BLaER1 treated with 17β-estradiol and CSF1 and Interleukin-3, amounts not matched to agents 10 nM and 100 nM (cell line): ENCODE data around the gene TRIP10.

ENCODE experiments used
- H3K27ac ChIP-seq, 11 experiments: shearing (Covaris generic); formaldehyde crosslinking; 2 replicates each; pipeline ENCODE4 v1.8.1; 2022
- H3K27me3 ChIP-seq, 11 experiments: shearing (Covaris generic); formaldehyde crosslinking; 2 replicates each; pipeline ENCODE4 v1.8.1; 2022
- H3K36me3 ChIP-seq, 11 experiments: shearing (Covaris generic); formaldehyde crosslinking; 2 replicates each; pipeline ENCODE4 v1.8.1; 2022
- H3K4me1 ChIP-seq, 10 experiments: shearing (Covaris generic); formaldehyde crosslinking; 2 replicates each; pipeline ENCODE4 v1.8.1; 2022
- H3K4me2 ChIP-seq, 11 experiments: shearing (Covaris generic); formaldehyde crosslinking; 2 replicates each; pipeline ENCODE4 v1.8.1; 2022
- H3K4me3 ChIP-seq, 10 experiments: shearing (Covaris generic); formaldehyde crosslinking; 2 replicates each; pipeline ENCODE4 v1.8.1; 2022
- H3K9ac ChIP-seq, 11 experiments: shearing (Covaris generic); formaldehyde crosslinking; 2 replicates each; pipeline ENCODE4 v1.8.1; 2022
- H3K9me3 ChIP-seq, 11 experiments: shearing (Covaris generic); formaldehyde crosslinking; replicated peaks in 1 of 11; 2 replicates each; pipeline ENCODE4 v1.8.1; 2022
- H4K20me1 ChIP-seq, 11 experiments: shearing (Covaris generic); formaldehyde crosslinking; 2 replicates each; pipeline ENCODE4 v1.8.1; 2022
- Cebpa-rat ChIP-seq, 11 experiments: shearing (Covaris generic); IDR thresholded peaks; 2 replicates each; pipeline ENCODE4 v1.8.1; 2022

TRIP10 gene

DNA sequence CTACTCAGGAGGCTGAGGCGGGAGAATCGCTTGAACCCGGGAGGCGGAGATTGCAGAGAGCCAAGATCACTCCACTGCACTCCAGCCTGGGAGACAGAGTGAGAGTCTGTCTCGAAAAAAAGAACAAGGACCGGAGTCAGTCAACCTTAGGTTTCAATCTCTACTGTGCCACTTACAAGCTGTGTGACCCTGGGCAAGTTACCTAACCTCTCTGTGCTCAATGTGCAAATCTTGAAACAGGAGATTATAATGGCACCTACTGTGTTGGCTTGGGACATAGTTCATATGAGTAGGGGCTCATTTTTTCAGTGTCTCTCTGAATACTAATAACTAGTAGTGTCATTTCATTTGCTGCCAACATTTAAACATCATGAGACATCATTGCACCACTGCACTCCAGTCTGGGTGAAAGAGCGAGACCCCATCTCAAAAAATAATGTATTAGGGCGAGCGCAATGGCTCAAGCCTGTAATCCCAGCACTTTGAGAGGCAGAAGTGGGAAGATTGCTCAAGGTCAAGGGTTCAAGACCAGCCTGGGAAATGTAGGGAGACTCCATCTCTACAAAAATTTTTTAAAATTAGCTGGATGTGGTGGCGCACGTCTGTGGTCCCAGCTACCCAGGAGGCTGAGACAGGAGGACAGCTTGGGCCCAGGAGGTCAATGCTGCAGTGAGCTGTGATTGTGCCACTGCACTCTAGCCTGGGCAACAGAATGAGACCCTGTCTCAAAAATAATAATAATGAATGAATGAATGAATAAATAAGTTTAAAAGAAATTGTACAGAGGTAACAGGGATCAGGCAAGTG, 24.5 kb upstream of the TRIP10 start:
- Histone ChIP-seq H3K4me3 (no peak overlapping the region), H3K4me2 (no peak overlapping the region), H3K4me1 (peaks cover under 1 to 14% (median 9%) of the 10 kb centered on the region in 10 experiments; a peak in 18 of 20 replicates), H3K36me3 (peaks cover 0 to 66% (median 10%) of the 10 kb centered on the region in 11 experiments; a peak in 12 of 22 replicates), H3K9ac (no peak overlapping the region), H3K27me3 (peaks cover 21 to 33% (median 25%) of the 10 kb centered on the region in 11 experiments), H3K9me3 (no peaks in the 10 kb centered on the region), H3K27ac (no peak overlapping the region), H4K20me1 (peaks cover 0 to 68% (median 0%) of the 10 kb centered on the region in 11 experiments; a peak in 7 of 22 replicates)
- no peak for TF ChIP-seq Cebpa-rat (IDR thresholded peaks at IDR 0.05)

DNA sequence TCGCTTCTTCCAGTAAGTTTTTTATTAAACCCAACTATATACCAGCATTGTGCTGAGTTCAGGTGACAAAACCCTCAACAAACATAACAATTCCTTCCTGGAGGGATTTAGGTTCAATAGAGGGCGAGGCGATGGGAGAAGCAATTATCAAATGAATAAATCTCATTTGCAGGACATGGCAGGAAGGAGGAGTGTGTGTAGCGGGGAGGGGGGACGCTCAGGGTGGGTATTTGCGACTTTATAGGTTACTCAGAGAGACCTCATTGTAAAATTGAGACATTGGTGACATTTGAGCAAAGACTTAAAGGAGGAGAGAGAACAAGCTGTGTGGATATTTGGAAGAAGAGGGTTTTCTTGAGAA, 22.9 kb upstream of the TRIP10 start:
- H3K36me3 ChIP-seq: peaks cover 0 to 51% (median 10%) of the 10 kb centered on the region in 11 experiments; a peak in 12 of 22 replicates
- H3K4me1 ChIP-seq: peaks cover 17 to 30% (median 25%) of the 10 kb centered on the region in 10 experiments
- no peak overlapping the region for H3K4me2 ChIP-seq
- peaks cover 0 to 53% (median 0%) of the 10 kb centered on the region in 11 experiments; a peak in 7 of 22 replicates for H4K20me1 ChIP-seq
- no peaks in the 10 kb centered on the region for H3K9me3 ChIP-seq
- no peak overlapping the region for H3K27ac ChIP-seq
- H3K27me3 ChIP-seq: peaks cover 5 to 16% (median 8%) of the 10 kb centered on the region in 11 experiments
- no peak for TF ChIP-seq Cebpa-rat (IDR thresholded peaks at IDR 0.05)
- H3K9ac ChIP-seq: no peak overlapping the region
- H3K4me3 ChIP-seq: no peak overlapping the region

DNA sequence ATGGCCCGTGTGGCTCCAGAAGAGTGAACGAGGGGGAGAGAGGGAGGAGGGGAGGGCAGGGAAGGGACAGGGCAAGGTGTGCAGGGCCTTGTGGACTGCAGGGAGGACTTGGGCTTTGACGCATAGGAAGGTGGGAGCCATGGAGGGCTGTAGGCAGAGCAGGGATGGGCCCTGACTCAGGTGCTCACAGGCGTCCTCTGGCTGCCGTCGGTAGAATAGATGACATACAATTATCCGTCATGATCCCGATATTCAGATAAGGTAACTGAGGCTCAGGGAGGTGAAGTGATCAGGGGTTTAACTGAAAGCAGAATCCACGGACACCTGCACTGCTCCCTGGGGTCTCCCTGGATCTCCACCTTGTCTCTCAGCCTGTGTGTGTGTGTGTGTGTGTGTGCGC, 22.4 kb upstream of the TRIP10 start:
- no peak for TF ChIP-seq Cebpa-rat (IDR thresholded peaks at IDR 0.05)
- Histone ChIP-seq H3K9me3 (no peaks in the 10 kb centered on the region), H4K20me1 (peaks cover 0 to 49% (median 0%) of the 10 kb centered on the region in 11 experiments; a peak in 7 of 22 replicates), H3K9ac (no peak overlapping the region), H3K36me3 (peaks cover 0 to 46% (median 10%) of the 10 kb centered on the region in 11 experiments; a peak in 12 of 22 replicates), H3K27me3 (peaks cover under 1 to 12% (median 4%) of the 10 kb centered on the region in 11 experiments; a peak in 16 of 22 replicates), H3K27ac (no peak overlapping the region), H3K4me1 (peaks cover 21 to 35% (median 30%) of the 10 kb centered on the region in 10 experiments), H3K4me2 (no peak overlapping the region), H3K4me3 (no peak overlapping the region)

DNA sequence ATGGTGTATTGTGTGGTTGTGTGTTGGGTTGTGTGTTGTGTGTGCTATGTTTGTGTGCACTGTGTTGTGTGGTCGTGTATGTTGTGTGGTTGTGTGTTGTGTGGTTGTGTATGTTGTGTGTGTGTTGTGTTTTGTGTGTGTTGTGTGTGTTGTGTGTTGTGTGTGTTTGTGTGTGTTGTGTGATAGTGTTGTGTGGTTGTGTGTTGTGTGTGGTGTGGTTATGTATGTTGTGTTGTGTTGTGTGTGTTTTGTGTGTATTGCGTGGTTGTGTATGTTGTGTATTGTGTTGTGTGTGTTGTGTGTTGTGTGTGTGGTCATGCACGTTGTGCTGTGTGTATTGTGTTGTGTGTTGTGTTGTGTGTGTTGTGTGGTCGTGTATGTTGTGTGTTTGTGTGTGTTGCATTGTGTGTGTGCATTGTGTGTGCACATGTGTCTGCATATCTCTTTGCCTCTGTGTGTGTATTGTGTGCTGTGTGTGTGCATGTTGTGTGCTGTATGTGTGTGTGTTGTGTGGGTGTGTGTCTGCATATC, 22.0 kb upstream of the TRIP10 start:
- Histone ChIP-seq H3K4me1 (peaks cover 26 to 40% (median 35%) of the 10 kb centered on the region in 10 experiments), H3K4me2 (no peak overlapping the region)

DNA sequence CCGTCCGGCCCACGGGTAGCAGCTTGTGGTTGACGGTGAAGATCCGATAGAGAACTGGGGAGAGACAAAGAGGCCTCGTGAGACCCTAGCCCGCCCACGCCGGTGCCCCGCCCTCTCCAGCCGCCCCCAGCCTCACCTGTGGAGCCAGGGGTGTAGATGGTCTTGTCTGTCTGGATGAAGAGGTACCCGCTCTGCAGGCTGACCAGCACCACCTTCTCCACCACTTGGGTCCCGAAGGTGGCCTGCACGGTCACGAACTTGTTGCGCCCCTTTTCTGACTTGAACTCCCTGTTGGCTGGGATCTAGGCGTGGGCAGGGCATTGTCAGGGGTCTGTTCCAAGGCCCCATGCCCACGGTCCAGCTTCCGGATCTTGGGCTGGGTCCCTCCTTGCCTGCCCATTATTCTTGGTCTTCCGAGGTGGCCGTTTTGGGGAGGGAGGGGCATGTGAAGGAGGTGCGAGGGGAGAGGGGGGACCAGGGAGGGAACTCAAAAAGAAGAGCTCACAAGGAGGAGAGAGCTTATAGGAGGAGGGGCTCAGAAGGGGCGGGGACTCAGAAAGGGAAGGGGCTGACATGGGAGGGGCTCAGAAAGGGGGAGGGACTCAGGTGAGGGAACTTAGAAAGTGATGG, 21.3 kb upstream of the TRIP10 start:
- TF ChIP-seq Cebpa-rat (IDR thresholded peaks at IDR 0.05): no peak
- no peak overlapping the region for H3K27ac ChIP-seq
- H3K4me1 ChIP-seq: peaks cover 33 to 47% (median 42%) of the 10 kb centered on the region in 10 experiments
- 0 out of 22 replicates have a peak, but pooled peaks cover 0 to under 1% (median 0%) of the 10 kb centered on the region in 11 experiments for H3K27me3 ChIP-seq
- no peak overlapping the region for H3K4me3 ChIP-seq
- H3K9ac ChIP-seq: no peak overlapping the region
- H3K36me3 ChIP-seq: peaks cover 0 to 34% (median 6%) of the 10 kb centered on the region in 11 experiments; a peak in 11 of 22 replicates
- no peaks in the 10 kb centered on the region for H3K9me3 ChIP-seq
- H4K20me1 ChIP-seq: peaks cover 0 to 37% (median 0%) of the 10 kb centered on the region in 11 experiments; a peak in 5 of 22 replicates
- H3K4me2 ChIP-seq: no peak overlapping the region; a peak in 1 of 22 replicates

More for the DNA sequence above, 22.0 kb upstream of the TRIP10 start:
- Histone ChIP-seq H3K9me3 (no peaks in the 10 kb centered on the region), H3K27me3 (peaks cover 0 to 7% (median 0%) of the 10 kb centered on the region in 11 experiments; a peak in 7 of 22 replicates), H4K20me1 (peaks cover 0 to 44% (median 0%) of the 10 kb centered on the region in 11 experiments; a peak in 7 of 22 replicates), H3K4me3 (no peak overlapping the region), H3K36me3 (peaks cover 0 to 42% (median 10%) of the 10 kb centered on the region in 11 experiments; a peak in 11 of 22 replicates), H3K27ac (no peak overlapping the region), H3K9ac (no peak overlapping the region)
- no peak for TF ChIP-seq Cebpa-rat (IDR thresholded peaks at IDR 0.05)

DNA sequence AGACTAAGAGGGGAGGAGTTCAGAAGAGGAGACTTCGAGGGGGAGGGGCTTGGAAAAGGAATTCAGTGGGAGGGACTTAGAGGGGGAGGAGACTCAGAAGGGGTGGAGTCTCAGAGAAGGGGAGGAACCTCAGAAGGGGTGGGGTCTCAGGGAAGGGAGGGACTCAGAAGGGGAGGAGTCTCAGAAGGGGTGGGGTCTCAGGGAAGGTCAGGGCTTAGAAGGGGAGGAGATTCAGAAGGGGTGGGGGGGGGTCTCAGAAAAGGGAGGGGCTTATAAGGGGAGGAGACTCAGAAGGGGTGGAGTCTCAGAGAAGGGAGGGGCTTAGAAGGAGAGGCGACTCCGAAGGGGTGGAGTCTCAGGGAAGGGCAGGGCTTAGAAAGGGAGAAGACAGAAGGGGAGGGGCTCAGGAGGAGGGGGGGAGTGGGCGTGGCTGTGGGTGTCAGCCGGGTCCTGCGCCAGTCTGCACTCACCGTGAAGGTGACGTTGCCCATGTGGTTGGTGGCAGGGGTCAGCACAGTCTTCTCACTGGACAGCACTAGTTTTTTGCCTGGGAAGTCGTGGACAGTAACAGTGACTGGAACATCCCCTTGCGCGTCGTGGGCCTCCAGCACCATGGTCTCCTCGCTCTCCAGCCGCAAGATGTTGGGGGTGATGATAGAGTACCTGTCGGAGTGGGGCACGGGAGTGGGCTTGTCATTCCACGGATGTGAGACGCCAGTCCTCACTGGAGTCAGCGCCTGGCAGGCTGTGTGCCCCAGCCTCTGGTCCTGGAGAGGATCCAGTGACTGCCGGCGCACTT, 20.5 kb upstream of the TRIP10 start:
- peak overlapping the region in 8 of 11 experiments; percentile 62 to 77 (median 72); a peak in 14 of 22 replicates for H3K27ac ChIP-seq

DNA sequence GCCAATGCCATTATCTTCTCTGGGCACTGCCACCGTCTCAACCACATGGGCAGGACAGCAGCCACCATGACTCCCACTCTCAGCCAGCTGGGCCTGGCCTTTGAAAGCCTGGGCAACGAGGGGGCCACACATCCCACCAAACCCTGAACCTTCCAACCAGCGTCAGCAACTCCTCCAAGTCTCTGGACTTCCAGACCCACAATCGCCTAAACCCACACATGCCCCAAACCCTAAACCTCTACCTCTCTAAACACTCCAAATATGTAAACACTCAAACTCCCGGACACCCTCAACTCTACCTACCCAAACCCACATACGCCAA, 20.0 kb upstream of the TRIP10 start:
- peak overlapping the region in 8 of 11 experiments; percentile 62 to 77 (median 72); a peak in 15 of 22 replicates for H3K27ac ChIP-seq
- TF ChIP-seq Cebpa-rat (IDR thresholded peaks at IDR 0.05): no peak

More for the DNA sequence above, 20.5 kb upstream of the TRIP10 start:
- Histone ChIP-seq H3K9ac (peak overlapping the region in 5 of 11 experiments; percentile 50 to 72 (median 69); a peak in 7 of 22 replicates), H3K36me3 (peaks cover 0 to 33% (median 5%) of the 10 kb centered on the region in 11 experiments; a peak in 11 of 22 replicates), H3K9me3 (no peaks in the 10 kb centered on the region), H4K20me1 (peaks cover 0 to 34% (median 0%) of the 10 kb centered on the region in 11 experiments; a peak in 3 of 22 replicates), H3K4me3 (peak overlapping the region in 7 of 10 experiments; percentile 46 to 70 (median 58); a peak in 11 of 20 replicates), H3K4me2 (peak overlapping the region in 9 of 11 experiments; percentile 84 to 95 (median 90); a peak in 18 of 22 replicates), H3K27me3 (no peaks in the 10 kb centered on the region), H3K4me1 (peaks cover 40 to 54% (median 49%) of the 10 kb centered on the region in 10 experiments)
- TF ChIP-seq Cebpa-rat (IDR thresholded peaks at IDR 0.05): no peak

More for the DNA sequence above, 20.0 kb upstream of the TRIP10 start:
- Histone ChIP-seq H3K36me3 (peaks cover 0 to 33% (median 5%) of the 10 kb centered on the region in 11 experiments; a peak in 11 of 22 replicates), H3K9me3 (no peaks in the 10 kb centered on the region), H4K20me1 (peaks cover 0 to 28% (median 0%) of the 10 kb centered on the region in 11 experiments; a peak in 3 of 22 replicates), H3K4me1 (peaks cover 46 to 60% (median 54%) of the 10 kb centered on the region in 10 experiments), H3K4me3 (peak overlapping the region in 7 of 10 experiments; percentile 46 to 70 (median 58); a peak in 13 of 20 replicates), H3K27me3 (no peaks in the 10 kb centered on the region), H3K9ac (peak overlapping the region in 6 of 11 experiments; percentile 33 to 72 (median 68); a peak in 8 of 22 replicates), H3K4me2 (peak overlapping the region in 10 of 11 experiments; percentile 75 to 95 (median 90); a peak in 18 of 22 replicates)
